ENCODE results near the gene GDPD4. TPM values are rescaled to one million over a fixed set of nuclear protein-coding genes. Genes with fewer than 3 reads are reported as not detected.

Gene GDPD4
- not detected in 2 replicates for total RNA-seq (2012; rRNA removed)
- polyA plus RNA-seq (2012; rRNA removed): not detected in 2 replicates
- polyA plus RNA-seq (2012; cell fraction: cytosol; rRNA removed): not detected in 2 replicates
- 0.17 and 0.42 TPM in 2 replicates for polyA plus RNA-seq (2012; cell fraction: nucleus; rRNA removed; ENCODE audit: low replicate concordance)
- percentile 39 among the genes with signal in this experiment for Bru-seq, nascent RNA
- BruChase-seq, experiment 1, labeled RNA remaining after a 6-hour chase: percentile 46 among the genes with signal in this experiment
- BruChase-seq, experiment 2, labeled RNA remaining after a 2-hour chase: percentile 48 among the genes with signal in this experiment
- long read RNA-seq: 0 reads

DNA sequence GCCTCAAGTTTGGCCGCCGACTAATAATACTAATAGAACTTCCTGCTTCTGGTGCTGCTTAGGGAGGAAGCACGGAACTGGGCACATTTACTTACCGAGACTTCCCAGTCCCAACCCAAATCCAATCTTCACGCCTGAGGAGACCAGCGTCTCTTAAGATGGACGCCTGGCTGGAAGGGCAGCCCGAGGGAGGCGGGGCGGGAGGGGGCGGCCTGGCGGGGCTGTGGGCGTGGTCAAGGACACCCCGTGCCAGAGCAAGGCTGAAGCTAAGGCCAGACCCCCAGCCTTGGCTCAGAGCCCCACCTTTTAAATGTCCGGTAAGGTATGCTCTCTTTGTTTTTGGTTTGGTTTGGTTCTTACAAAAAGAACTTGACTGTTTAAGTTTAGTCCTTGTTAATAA is at the start of gene GDPD4:
Gene GDPD4, minus strand, starts transcription at position 177 of the 400 bp plus-strand sequence. CDS start 16,549 bp downstream, outside the sequence.
- Histone ChIP-seq H3K27me3 (ENCODE audit: control insufficient read depth, insufficient read depth, low read length) (no peaks in the 10 kb centered on the region), H4K5ac (ENCODE audit: low read depth, low read length) (no peak within 1 kb of the TSS)
- POLR2A ChIA-PET (ENCODE audit: unreplicated experiment): no interaction called here

More for the DNA sequence above, at the start of gene GDPD4:
- Histone ChIP-seq H3K79me1 (ENCODE audit: low read depth in 1 of 2, low read length in 2 of 2) (no peaks in the 10 kb centered on the region), H4K8ac (ENCODE audit: low read depth in 2 of 2, low read length in 2 of 2) (no peak within 1 kb of the TSS), H3K27ac (ENCODE audit: insufficient read depth, low read length) (no peak within 1 kb of the TSS), H2AK5ac (ENCODE audit: low read depth, low read length) (no peak within 1 kb of the TSS), H3K14ac (replicated peaks; ENCODE audit: low read depth, low read length) (no peak within 1 kb of the TSS), H3K9me3 (ENCODE audit: control insufficient read depth, insufficient read depth, low read length) (no peaks in the 10 kb centered on the region), H3K4ac (ENCODE audit: low read depth, low read length) (no peak within 1 kb of the TSS), H2BK120ac (ENCODE audit: low read depth, low read length) (no peak within 1 kb of the TSS), H2BK15ac (ENCODE audit: low read depth, low read length) (no peak within 1 kb of the TSS), H3K23ac (ENCODE audit: low read depth, low read length) (no peak within 1 kb of the TSS), H3K18ac (ENCODE audit: low read depth, low read length) (no peak within 1 kb of the TSS), H3K4me1 (ENCODE audit: control insufficient read depth, insufficient read depth, low read length) (no peaks in the 10 kb centered on the region), H4K20me1 (ENCODE audit: insufficient read depth, low read length) (no peaks in the 10 kb centered on the region), H2BK5ac (ENCODE audit: low read depth, low read length, poor library complexity, severe bottlenecking) (no peak within 1 kb of the TSS), H3K36me3 (ENCODE audit: control insufficient read depth, insufficient read depth, low read length) (no peaks in the 10 kb centered on the region), H3K4me2 (ENCODE audit: low read depth, low read length) (no peak within 1 kb of the TSS), H4K91ac (ENCODE audit: insufficient read depth, low read depth, low read length) (no peak within 1 kb of the TSS), H3K4me3 (ENCODE audit: insufficient read depth, low read depth, low read length) (no peak within 1 kb of the TSS), H2AK9ac (replicated peaks; ENCODE audit: low read depth, low read length, poor library complexity) (no peak within 1 kb of the TSS), H3K9me1 (ENCODE audit: insufficient read depth, low read length) (peaks cover 3% of the 10 kb centered on the region; the same call in 1 of the 2 replicates), H2BK20ac (ENCODE audit: low read depth, low read length) (no peak within 1 kb of the TSS), H3K56ac (ENCODE audit: extremely low read depth, insufficient read depth, low read length) (no peak within 1 kb of the TSS), H2AFZ (replicated peaks; ENCODE audit: low read length, poor library complexity) (no peak within 1 kb of the TSS), H3K9ac (ENCODE audit: low read depth, low read length) (no peak within 1 kb of the TSS)
- no peak for DNase-seq
- intact Hi-C loops (cut with micrococcal nuclease) (no loop called here), dilution Hi-C loops (cut with HindIII; ENCODE audit: low sequenced_read_pairs, unreplicated experiment) (no loop called here), in situ Hi-C loops (cut with MboI; ENCODE audit: low sequenced_read_pairs) (no loop called here)
- CTCF ChIA-PET: no interaction called here
- BruUV-seq (replicated peaks): no TSS peak
- TF ChIP-seq USF2 (IDR thresholded peaks at IDR 0.05; ENCODE audit: low read depth, low read length): no peak
- no peak for TF ChIP-seq FOS (IDR thresholded peaks at IDR 0.05; ENCODE audit: low read depth, low read length)
- TF ChIP-seq NFE2L2 (IDR thresholded peaks at IDR 0.05; ENCODE audit: low read depth, low read length): no peak
- TF ChIP-seq MAFK (IDR thresholded peaks at IDR 0.05; ENCODE audit: low read depth, low read length): no peak
- no peak for TF ChIP-seq RCOR1 (IDR thresholded peaks at IDR 0.05; ENCODE audit: insufficient replicate concordance, low read length)
- TF ChIP-seq ELK1 (IDR thresholded peaks at IDR 0.05; ENCODE audit: borderline replicate concordance, low read depth, low read length): no peak
- TF ChIP-seq POLR2A (IDR thresholded peaks at IDR 0.05; ENCODE audit: low read depth, low read length): no peak
- TF ChIP-seq MXI1 (IDR thresholded peaks at IDR 0.05; ENCODE audit: borderline replicate concordance, low read depth, low read length): no peak
- TF ChIP-seq RAD21 (IDR thresholded peaks at IDR 0.05; ENCODE audit: low read length): no peak
- TF ChIP-seq BHLHE40 (IDR thresholded peaks at IDR 0.05; ENCODE audit: low read depth, low read length): no peak
- no peak for TF ChIP-seq SMC3 (IDR thresholded peaks at IDR 0.05; ENCODE audit: low read depth, low read length)
- no peak for TF ChIP-seq MAZ (IDR thresholded peaks at IDR 0.05; ENCODE audit: borderline replicate concordance, low read depth, low read length)
- no peak for TF ChIP-seq CHD1 (IDR thresholded peaks at IDR 0.05; ENCODE audit: low read depth, low read length)
- no peak for TF ChIP-seq CEBPB (IDR thresholded peaks at IDR 0.05; ENCODE audit: low read depth, low read length)
- TF ChIP-seq, protein P1, sequence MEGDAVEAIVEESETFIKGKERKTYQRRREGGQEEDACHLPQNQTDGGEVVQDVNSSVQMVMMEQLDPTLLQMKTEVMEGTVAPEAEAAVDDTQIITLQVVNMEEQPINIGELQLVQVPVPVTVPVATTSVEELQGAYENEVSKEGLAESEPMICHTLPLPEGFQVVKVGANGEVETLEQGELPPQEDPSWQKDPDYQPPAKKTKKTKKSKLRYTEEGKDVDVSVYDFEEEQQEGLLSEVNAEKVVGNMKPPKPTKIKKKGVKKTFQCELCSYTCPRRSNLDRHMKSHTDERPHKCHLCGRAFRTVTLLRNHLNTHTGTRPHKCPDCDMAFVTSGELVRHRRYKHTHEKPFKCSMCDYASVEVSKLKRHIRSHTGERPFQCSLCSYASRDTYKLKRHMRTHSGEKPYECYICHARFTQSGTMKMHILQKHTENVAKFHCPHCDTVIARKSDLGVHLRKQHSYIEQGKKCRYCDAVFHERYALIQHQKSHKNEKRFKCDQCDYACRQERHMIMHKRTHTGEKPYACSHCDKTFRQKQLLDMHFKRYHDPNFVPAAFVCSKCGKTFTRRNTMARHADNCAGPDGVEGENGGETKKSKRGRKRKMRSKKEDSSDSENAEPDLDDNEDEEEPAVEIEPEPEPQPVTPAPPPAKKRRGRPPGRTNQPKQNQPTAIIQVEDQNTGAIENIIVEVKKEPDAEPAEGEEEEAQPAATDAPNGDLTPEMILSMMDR (conservative IDR thresholded peaks at IDR 0.05; ENCODE audit: low read depth, low read length): no peak
- no peak for TF ChIP-seq RFX5 (IDR thresholded peaks at IDR 0.05; ENCODE audit: low read depth, low read length)
- no peak for ATAC-seq (ENCODE audit: low read depth)
- WGBS, 2 experiments (ENCODE audit: extremely low coverage in 2 of 2, insufficient read length in 1 of 2): no CpG with 5 or more reads among the region's 15 CpGs
